Trophoblast cell (in vitro differentiated cells and primary cell): ENCODE results near the gene SMARCAL1.

Experiments
- DNase-seq, 2 donors: peaks; one replicate each; pipeline ENCODE4 v3.0.0-alpha.2; 2016
- H2AFZ ChIP-seq: 2 replicates; pipeline ENCODE4 v1.6.1; 2013; ENCODE audit warnings: low read length, moderate library complexity, mild to moderate bottlenecking; ENCODE audit not compliant: insufficient read depth, poor library complexity
- H2AK5ac ChIP-seq: 2 replicates; pipeline ENCODE4 v1.6.1; 2013; ENCODE audit warnings: mild to moderate bottlenecking, low read length
- H2BK120ac ChIP-seq: 2 replicates; pipeline ENCODE4 v1.6.1; 2013; ENCODE audit warnings: low read length, mild to moderate bottlenecking, moderate library complexity; ENCODE audit not compliant: insufficient read depth, poor library complexity
- H2BK12ac ChIP-seq: 2 replicates; pipeline ENCODE4 v1.6.1; 2013; ENCODE audit warnings: mild to moderate bottlenecking, low read length, moderate library complexity
- H2BK5ac ChIP-seq: 2 replicates; pipeline ENCODE4 v1.6.1; 2013; ENCODE audit warnings: low read length, low read depth, moderate library complexity, mild to moderate bottlenecking; ENCODE audit not compliant: poor library complexity
- H3K14ac ChIP-seq: 2 replicates; pipeline ENCODE4 v1.6.1; 2013; ENCODE audit warnings: mild to moderate bottlenecking, low read length
- H3K18ac ChIP-seq: 2 replicates; pipeline ENCODE4 v1.6.1; 2013; ENCODE audit warnings: mild to moderate bottlenecking, low read length
- H3K23ac ChIP-seq: 2 replicates; pipeline ENCODE4 v1.6.1; 2013; ENCODE audit warnings: low read length
- H3K27ac ChIP-seq: 2 replicates; pipeline ENCODE4 v1.5.1; 2013; ENCODE audit warnings: low read depth, mild to moderate bottlenecking, inconsistent platforms, low read length, moderate library complexity
- H3K27me3 ChIP-seq: 2 replicates; pipeline ENCODE4 v1.6.1; 2013; ENCODE audit warnings: inconsistent platforms, mild to moderate bottlenecking, low read length, moderate library complexity; ENCODE audit not compliant: insufficient read depth
- H3K36me3 ChIP-seq, 2 experiments: 1 replicate in 1 of 2; 2 replicates in 1 of 2; pipeline ENCODE4 v1.6.1; 2013; ENCODE audit warnings: low read length in 2 of 2, mild to moderate bottlenecking in 2 of 2, moderate library complexity in 1 of 2; ENCODE audit not compliant: insufficient read depth in 2 of 2, control insufficient read depth in 1 of 2
- H3K4ac ChIP-seq: 2 replicates; pipeline ENCODE4 v1.6.1; 2013; ENCODE audit warnings: low read depth, mild to moderate bottlenecking, low read length, moderate library complexity
- H3K4me1 ChIP-seq, 2 experiments: 1 replicate in 1 of 2; 2 replicates in 1 of 2; pipeline ENCODE4 v1.6.1; 2013; ENCODE audit warnings: low read length in 2 of 2, mild to moderate bottlenecking in 2 of 2, moderate library complexity in 1 of 2; ENCODE audit not compliant: insufficient read depth in 2 of 2, control insufficient read depth in 1 of 2
- H3K4me2 ChIP-seq: 2 replicates; pipeline ENCODE4 v1.6.1; 2013; ENCODE audit warnings: inconsistent platforms, mild to moderate bottlenecking, low read length, moderate library complexity
- H3K4me3 ChIP-seq: 2 replicates; pipeline ENCODE4 v1.5.1; 2013; ENCODE audit warnings: mild to moderate bottlenecking, low read depth, low read length, inconsistent platforms
- H3K79me1 ChIP-seq: one replicate; pipeline ENCODE4 v1.6.1; 2013; ENCODE audit warnings: low read length
- H3K79me2 ChIP-seq: 2 replicates; pipeline ENCODE4 v1.6.1; 2013; ENCODE audit warnings: low read length, mild to moderate bottlenecking; ENCODE audit not compliant: control insufficient read depth, insufficient read depth, poor library complexity
- H3K9ac ChIP-seq: 2 replicates; pipeline ENCODE4 v1.6.1; 2013; ENCODE audit warnings: mild to moderate bottlenecking, low read length
- H3K9me3 ChIP-seq: 2 replicates; pipeline ENCODE4 v1.6.1; 2013; ENCODE audit warnings: low read depth, mild to moderate bottlenecking, control low read depth, inconsistent platforms, low read length; ENCODE audit not compliant: insufficient read depth
- H4K12ac ChIP-seq: 2 replicates; pipeline ENCODE4 v1.6.1; 2013; ENCODE audit warnings: low read depth, mild to moderate bottlenecking, low read length, moderate library complexity
- H4K8ac ChIP-seq: 2 replicates; pipeline ENCODE4 v1.6.1; 2013; ENCODE audit warnings: low read depth, mild to moderate bottlenecking, low read length, moderate library complexity
- H4K91ac ChIP-seq: one replicate; pipeline ENCODE4 v1.6.1; 2013; ENCODE audit warnings: low read depth, mild to moderate bottlenecking, low read length, moderate library complexity
- WGBS: extraction: QIAGEN DNeasy Blood & Tissue Kit; methylation state at CpG from one replicate; pipeline ENCODE4 v1.1.7; 2013; ENCODE audit warnings: missing lambda C conversion rate; ENCODE audit not compliant: insufficient read length, insufficient coverage; ENCODE audit errors: extremely low coverage; 5-methylcytosine and 5-hydroxymethylcytosine counted together

The SMARCAL1 gene

GRCh38 chr2:216413882-216414281 lies 1.6 kb downstream of the SMARCAL1 start:
- DNase-seq = no peak
- Histone ChIP-seq H3K4me2 (no peak overlapping the region), H3K18ac (no peak overlapping the region), H3K27ac (no peak overlapping the region), H3K79me2 (peaks cover 4% of the 10 kb centered on the region), H3K4me3 (no peak overlapping the region), H3K9ac (no peak overlapping the region), H2BK5ac (no peak overlapping the region), H3K9me3 (no peaks in the 10 kb centered on the region), H2AFZ (no peak overlapping the region), H4K91ac (no peak overlapping the region), H2AK5ac (no peak overlapping the region), H3K4ac (no peak overlapping the region), H3K4me1 (no peaks in the 10 kb centered on the region), H4K12ac (no peak overlapping the region), H3K36me3 (peaks cover 8 to 20% of the 10 kb centered on the region in 2 experiments), H4K8ac (no peak overlapping the region), H3K27me3 (no peaks in the 10 kb centered on the region), H2BK12ac (no peak overlapping the region), H3K79me1 (peaks cover 3% of the 10 kb centered on the region), H3K14ac (no peak overlapping the region), H2BK120ac (no peak overlapping the region), H3K23ac (no peak overlapping the region)
- no CpG with 5 or more reads among the region's 5 CpGs for WGBS

- Histone ChIP-seq H2AK5ac (no peak overlapping the region), H2BK12ac (no peak overlapping the region), H3K14ac (no peak overlapping the region), H3K27me3 (no peaks in the 10 kb centered on the region), H2BK120ac (no peak overlapping the region), H3K9ac (no peak overlapping the region), H4K12ac (no peak overlapping the region), H3K27ac (no peak overlapping the region), H3K36me3 (peaks cover 10 to 22% of the 10 kb centered on the region in 2 experiments), H3K4me2 (no peak overlapping the region), H3K4me1 (no peaks in the 10 kb centered on the region), H3K4me3 (no peak overlapping the region), H3K9me3 (no peaks in the 10 kb centered on the region), H3K79me1 (peaks cover 3% of the 10 kb centered on the region), H2AFZ (no peak overlapping the region), H3K4ac (no peak overlapping the region), H3K23ac (no peak overlapping the region), H4K91ac (no peak overlapping the region), H2BK5ac (no peak overlapping the region), H4K8ac (no peak overlapping the region), H3K18ac (no peak overlapping the region), H3K79me2 (peaks cover 4% of the 10 kb centered on the region)
- DNase-seq = no peak
- no CpG with 5 or more reads among the region's 3 CpGs for WGBS
Measured at GRCh38 chr2:216414772-216415319, 2.6 kb downstream of the SMARCAL1 start.

DNA sequence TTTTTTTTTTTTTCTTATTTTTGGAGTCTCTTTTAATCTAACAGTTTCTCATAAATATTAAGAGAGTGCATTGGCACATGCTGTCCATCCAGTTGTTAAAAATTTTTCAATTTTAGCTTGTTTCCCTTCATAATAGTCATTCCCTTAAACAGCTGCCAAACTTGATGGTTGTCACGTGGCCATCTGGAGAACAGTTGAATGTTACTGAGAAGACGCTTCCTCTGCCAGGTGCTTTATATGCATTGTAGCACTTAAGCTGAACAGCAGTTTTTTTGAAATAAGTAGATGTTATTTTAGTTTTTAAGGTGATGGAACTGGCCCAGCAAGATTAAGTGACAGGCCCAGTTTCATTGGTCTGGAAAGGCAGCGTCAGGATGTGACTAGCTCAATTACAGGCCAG lies 3.3 kb downstream of the SMARCAL1 start:
- Histone ChIP-seq H2AFZ (no peak overlapping the region), H2AK5ac (no peak overlapping the region), H3K4me1 (no peaks in the 10 kb centered on the region), H3K4me2 (no peak overlapping the region), H2BK120ac (no peak overlapping the region), H3K9me3 (no peaks in the 10 kb centered on the region), H3K9ac (no peak overlapping the region), H4K8ac (no peak overlapping the region), H2BK12ac (no peak overlapping the region), H4K91ac (no peak overlapping the region), H3K79me2 (peaks cover 4% of the 10 kb centered on the region), H3K27me3 (no peaks in the 10 kb centered on the region), H3K27ac (no peak overlapping the region), H3K4ac (no peak overlapping the region), H3K23ac (no peak overlapping the region), H2BK5ac (no peak overlapping the region), H3K79me1 (peaks cover 3% of the 10 kb centered on the region), H3K4me3 (no peak overlapping the region), H3K14ac (no peak overlapping the region), H4K12ac (no peak overlapping the region), H3K36me3 (peaks cover 13 to 26% of the 10 kb centered on the region in 2 experiments), H3K18ac (no peak overlapping the region)
- no CpG with 5 or more reads among the region's 3 CpGs for WGBS
- DNase-seq = no peak

- Histone ChIP-seq H3K79me1 (peaks cover 3% of the 10 kb centered on the region), H4K8ac (no peak overlapping the region), H3K9me3 (no peaks in the 10 kb centered on the region), H2AK5ac (no peak overlapping the region), H3K14ac (no peak overlapping the region), H3K9ac (no peak overlapping the region), H3K27ac (no peak overlapping the region), H3K4me1 (no peaks in the 10 kb centered on the region), H2BK120ac (no peak overlapping the region), H3K79me2 (peaks cover 4% of the 10 kb centered on the region), H2BK5ac (no peak overlapping the region), H3K4me2 (no peak overlapping the region), H4K91ac (no peak overlapping the region), H3K27me3 (no peaks in the 10 kb centered on the region), H3K18ac (no peak overlapping the region), H2BK12ac (no peak overlapping the region), H4K12ac (no peak overlapping the region), H3K4me3 (no peak overlapping the region), H3K4ac (no peak overlapping the region), H3K36me3 (peaks cover 17 to 29% of the 10 kb centered on the region in 2 experiments), H2AFZ (no peak overlapping the region), H3K23ac (no peak overlapping the region)
- no CpG with 5 or more reads among the region's 6 CpGs for WGBS
- no peak for DNase-seq
Measured at GRCh38 chr2:216416571-216417307, 4.5 kb downstream of the SMARCAL1 start.
